ENCODE results near the gene FASTKD3.

DNA sequence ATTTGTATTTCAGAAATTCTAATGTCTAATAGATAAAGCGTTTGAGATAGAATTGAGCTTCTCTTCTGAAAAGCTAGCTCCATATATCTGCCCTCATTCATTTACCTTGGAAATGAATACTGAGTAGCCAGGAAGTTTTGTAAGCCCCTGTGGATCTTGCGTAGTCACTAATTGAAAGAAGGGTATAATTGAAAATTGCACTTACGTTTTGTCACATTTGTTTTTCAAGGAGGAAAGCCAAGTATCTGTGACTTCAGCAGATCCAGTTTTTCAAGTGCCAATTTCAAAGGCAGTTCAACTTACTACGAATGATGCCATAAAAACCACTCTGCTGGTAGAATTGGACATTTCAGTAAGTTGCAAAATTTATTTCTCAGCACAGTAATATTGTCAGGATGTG lies 14.1 kb upstream of the FASTKD3 start:
- TF ChIP-seq, protein P1, sequence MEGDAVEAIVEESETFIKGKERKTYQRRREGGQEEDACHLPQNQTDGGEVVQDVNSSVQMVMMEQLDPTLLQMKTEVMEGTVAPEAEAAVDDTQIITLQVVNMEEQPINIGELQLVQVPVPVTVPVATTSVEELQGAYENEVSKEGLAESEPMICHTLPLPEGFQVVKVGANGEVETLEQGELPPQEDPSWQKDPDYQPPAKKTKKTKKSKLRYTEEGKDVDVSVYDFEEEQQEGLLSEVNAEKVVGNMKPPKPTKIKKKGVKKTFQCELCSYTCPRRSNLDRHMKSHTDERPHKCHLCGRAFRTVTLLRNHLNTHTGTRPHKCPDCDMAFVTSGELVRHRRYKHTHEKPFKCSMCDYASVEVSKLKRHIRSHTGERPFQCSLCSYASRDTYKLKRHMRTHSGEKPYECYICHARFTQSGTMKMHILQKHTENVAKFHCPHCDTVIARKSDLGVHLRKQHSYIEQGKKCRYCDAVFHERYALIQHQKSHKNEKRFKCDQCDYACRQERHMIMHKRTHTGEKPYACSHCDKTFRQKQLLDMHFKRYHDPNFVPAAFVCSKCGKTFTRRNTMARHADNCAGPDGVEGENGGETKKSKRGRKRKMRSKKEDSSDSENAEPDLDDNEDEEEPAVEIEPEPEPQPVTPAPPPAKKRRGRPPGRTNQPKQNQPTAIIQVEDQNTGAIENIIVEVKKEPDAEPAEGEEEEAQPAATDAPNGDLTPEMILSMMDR (IDR thresholded peaks at IDR 0.05; ENCODE audit: low read depth, low read length) = no peak
- TF ChIP-seq POLR2A (IDR thresholded peaks at IDR 0.05; ENCODE audit: extremely low read depth, insufficient read length) (no peak), MYC (IDR thresholded peaks at IDR 0.05; ENCODE audit: low read depth, low read length) (no peak)
- TF ChIP-seq, protein P2, sequence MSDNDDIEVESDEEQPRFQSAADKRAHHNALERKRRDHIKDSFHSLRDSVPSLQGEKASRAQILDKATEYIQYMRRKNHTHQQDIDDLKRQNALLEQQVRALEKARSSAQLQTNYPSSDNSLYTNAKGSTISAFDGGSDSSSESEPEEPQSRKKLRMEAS (IDR thresholded peaks at IDR 0.05; ENCODE audit: low read depth, low read length) = no peak

Measured in NB4 (cell line).